Adipose tissue (tissue), 3 donors: ENCODE measurements around the gene SEMA6C. TPM values are rescaled to one million over a fixed set of nuclear protein-coding genes. Genes with fewer than 3 reads are reported as not detected.

Experiments
- H3K27ac ChIP-seq: one replicate; pipeline ENCODE4 v1.5.1; 2013; ENCODE audit warnings: low read depth, low read length
- WGBS, 3 donors: extraction: QIAGEN DNeasy Blood & Tissue Kit; methylation state at CpG; one replicate each; pipeline ENCODE4 v1.1.7; 2013; 5-methylcytosine and 5-hydroxymethylcytosine counted together
- polyA plus RNA-seq, 3 donors: library from polyadenylated mRNA; stranded (reverse); fragments of 200-250 nt; gene quantifications; one replicate each; pipeline ENCODE4 v1.2.3, GENCODE V29; 2013
- donor health status: healthy with polysubstance abuse.
- donor health status: Bipolar disorder and iron deficiency.
- donor health status: healthy.

The SEMA6C gene
- polyA plus RNA-seq, 3 donors, result 3.3 to 22.9 (median 6.7) TPM

DNA sequence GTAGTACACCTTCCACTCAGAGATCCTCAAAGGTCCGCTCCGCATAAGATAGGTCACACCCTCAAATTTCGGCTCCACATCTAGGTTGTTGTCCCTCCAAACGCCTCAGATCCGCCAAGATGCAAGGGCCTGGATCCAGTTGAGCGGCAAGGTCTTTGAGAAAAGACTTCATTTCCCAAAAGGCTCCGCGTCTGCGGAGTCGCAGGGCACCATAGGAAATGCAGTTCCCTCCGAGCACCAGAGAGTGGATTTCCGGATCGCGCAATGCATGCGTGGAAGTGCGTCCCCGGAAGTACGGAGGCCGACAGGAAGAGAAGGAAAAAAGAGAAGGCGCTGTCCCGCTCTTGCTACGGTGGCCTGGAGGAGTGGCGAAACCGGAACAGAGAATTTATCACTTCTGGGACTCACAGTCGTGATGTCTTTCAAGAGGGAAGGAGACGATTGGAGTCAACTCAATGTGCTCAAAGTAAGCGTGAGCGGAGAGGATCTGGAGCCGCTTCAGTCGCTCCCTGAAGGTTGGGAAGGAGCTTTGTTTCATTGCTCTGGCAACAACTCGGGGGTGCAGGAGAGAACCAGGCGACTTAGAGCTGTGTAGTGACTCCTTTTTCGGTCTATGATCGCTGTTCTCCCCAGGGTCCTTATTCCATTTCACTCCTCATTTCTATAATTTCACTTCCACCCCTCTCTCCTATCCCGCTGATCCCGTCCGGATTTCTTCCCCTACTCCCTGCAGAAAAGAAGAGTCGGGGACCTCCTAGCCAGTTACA is 19.5 kb upstream of the SEMA6C start, which contains the start of the genes LYSMD1 and SCNM1:
LYSMD1 (minus strand) TSS at position 165 of the 767 bp plus-strand sequence. CDS start 644 bp downstream, outside the sequence.
SCNM1 (plus strand) TSS at position 407 of the 767 bp plus-strand sequence; CDS start at position 416, 9 bp downstream.
- peak within 1 kb of the TSS; percentile 46 for H3K27ac ChIP-seq
- 0% methylated on average over 38 of the region's 38 CpGs for WGBS, 3 donors

DNA sequence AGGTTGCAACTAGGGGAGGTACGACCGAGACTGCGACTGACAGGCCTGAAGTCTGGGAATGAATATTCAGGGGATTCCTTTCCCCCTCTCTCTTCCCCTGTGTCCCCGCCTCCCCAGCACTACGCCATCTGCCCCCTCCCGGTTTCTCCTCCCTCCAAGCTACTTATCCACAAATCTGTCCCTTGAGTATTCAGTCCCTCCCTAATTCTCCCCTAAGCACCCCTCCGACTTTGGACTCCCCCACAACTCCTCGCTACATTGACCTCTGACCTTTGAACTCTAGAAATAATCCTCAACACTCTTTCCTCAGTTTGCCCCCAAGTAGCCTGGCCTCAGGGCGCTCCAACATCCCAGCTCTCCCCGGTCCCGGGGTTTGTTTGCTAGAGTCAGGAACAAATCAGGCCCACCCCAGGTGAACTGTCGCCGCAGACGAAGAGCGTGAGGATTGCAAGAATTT is 18.9 kb upstream of the SEMA6C start:
- H3K27ac ChIP-seq, result peak overlapping the region; percentile 46
- WGBS, 3 donors, result 3 to 14% (median 12%) methylated on average over 14 to 15 of the region's 15 CpGs

DNA sequence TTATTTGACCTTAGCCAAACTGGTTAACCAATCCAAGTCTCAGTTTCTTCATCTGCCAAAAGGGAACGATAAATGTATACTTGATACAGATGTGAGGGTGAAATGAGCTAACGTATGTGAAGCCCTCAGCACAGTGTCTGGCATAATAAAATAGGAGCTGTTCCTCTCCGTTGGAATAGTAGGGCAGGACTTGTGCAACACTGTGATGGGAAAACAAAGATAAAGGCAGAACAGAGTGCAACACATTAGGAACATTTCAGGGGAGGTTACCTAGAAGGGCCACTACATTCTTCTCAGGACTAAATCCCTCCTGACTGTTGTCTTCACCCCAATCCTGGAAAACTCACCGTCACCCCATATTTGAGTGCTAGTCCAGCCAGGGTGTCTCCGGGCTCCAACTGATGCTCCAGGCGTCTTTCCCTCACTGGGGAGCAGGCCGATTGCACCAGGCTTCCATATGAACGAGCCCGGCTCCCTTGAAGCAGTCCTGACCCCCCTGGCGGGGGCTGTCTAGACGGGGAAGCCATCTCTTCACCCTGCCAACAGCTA is 18.4 kb upstream of the SEMA6C start:
- WGBS, 3 donors, result 13 to 34% (median 28%) methylated on average over 11 of the region's 11 CpGs

DNA sequence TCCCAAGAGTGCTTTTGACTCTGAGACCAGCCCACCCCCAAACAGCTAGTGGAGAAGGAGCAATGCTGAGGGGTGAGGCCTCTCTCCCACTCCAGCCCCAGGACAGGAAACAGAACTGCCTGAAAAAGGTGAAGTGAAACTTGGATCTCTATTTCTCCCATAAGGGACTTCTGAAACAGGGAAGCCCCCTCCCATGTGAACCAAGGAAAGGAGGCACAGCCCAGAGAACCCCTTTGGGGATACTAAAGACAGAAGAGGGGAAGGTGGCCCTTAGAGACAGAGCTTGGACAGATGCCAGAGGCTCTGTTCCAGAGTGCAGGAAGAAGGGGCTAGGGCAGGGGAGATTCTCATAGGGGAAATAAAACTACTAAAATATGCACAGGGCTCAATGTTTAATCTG is 12.9 kb upstream of the SEMA6C start:
- H3K27ac ChIP-seq, result no peak overlapping the region

More for the DNA sequence above, 18.4 kb upstream of the SEMA6C start:
- no peak overlapping the region for H3K27ac ChIP-seq

DNA sequence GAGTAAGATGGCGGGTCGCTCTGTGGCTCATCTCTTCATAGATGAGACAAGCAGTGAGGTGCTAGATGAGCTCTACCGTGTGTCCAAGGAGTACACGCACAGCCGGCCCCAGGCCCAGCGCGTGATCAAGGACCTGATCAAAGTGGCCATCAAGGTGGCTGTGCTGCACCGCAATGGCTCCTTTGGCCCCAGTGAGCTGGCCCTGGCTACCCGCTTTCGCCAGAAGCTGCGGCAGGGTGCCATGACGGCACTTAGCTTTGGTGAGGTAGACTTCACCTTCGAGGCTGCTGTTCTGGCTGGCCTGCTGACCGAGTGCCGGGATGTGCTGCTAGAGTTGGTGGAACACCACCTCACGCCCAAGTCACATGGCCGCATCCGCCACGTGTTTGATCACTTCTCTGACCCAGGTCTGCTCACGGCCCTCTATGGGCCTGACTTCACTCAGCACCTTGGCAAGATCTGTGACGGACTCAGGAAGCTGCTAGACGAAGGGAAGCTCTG is 12.4 kb upstream of the SEMA6C start:
- WGBS, 3 donors, result 81 to 87% (median 85%) methylated on average over 22 of the region's 22 CpGs
- H3K27ac ChIP-seq, result no peak overlapping the region

DNA sequence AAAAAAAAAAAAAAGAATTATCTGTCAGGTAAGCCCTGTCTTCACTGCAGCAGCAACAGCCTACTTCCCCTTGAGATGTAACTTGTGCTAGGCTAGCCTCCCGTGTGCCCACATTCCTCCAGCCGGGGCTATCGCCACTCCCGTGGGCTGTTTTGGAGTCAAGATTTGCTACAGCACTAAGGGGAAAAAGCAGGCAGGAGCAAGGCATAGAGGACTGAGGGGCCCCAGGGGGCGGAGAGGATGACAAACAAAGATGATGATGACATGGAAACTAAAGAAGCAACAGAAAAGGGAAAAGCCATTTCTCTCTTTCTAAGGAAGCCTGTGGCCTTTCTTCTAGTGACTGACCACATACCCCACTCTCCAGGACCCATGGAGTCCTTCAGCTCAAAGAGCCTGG is 11.9 kb upstream of the SEMA6C start:
- WGBS, 3 donors, result 54 to 85% (median 71%) methylated on average over 5 of the region's 5 CpGs
- no peak overlapping the region for H3K27ac ChIP-seq

DNA sequence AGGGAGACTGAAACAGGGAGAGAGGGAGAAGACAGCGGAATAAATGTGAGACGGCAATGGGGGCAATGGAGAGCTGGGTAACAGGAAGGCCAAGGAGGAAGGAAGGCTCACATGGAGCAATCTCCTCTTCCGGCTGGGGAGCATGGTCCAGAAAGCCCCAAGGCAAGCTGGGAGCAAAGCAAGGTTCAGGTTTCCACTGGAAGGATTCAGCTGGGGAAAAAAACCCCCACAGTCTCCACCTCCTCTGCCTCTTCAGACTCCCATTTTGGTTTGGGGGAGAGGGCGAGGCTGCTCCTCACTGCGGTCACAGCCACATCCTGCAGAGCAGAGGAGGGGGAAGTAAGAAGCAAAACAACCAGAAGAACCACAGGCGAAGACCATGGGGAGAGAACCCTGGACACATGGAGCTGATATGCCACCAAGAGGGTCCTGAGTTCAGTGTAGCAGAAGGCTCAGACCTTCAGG is 10.7 kb upstream of the SEMA6C start:
- WGBS, 3 donors, result 51 to 78% (median 53%) methylated on average over 6 of the region's 6 CpGs
- H3K27ac ChIP-seq, result peak overlapping the region; percentile 60

DNA sequence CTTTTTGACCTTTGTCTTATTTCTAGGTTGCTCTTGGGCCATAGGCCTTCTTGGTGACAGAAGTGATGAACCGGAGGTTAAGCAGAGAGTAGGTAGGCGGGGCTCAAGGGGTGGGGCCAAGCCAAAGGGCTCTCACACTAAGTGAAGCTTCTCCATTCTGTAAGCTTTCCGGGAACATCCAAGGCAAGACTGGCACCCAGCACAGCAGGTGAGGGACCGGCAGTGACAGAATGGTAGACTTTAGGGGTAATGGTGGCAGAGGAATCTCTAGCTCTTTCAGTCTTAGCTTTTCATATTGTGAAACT is 10.0 kb upstream of the SEMA6C start, which contains the start of gene TNFAIP8L2:
TNFAIP8L2 (plus strand) TSS at position 135 of the 305 bp plus-strand sequence. CDS start 2,049 bp downstream, outside the sequence.
- H3K27ac ChIP-seq, result peak within 1 kb of the TSS; percentile 60
- 37 to 68% (median 40%) methylated on average over 4 of the region's 4 CpGs for WGBS, 3 donors

DNA sequence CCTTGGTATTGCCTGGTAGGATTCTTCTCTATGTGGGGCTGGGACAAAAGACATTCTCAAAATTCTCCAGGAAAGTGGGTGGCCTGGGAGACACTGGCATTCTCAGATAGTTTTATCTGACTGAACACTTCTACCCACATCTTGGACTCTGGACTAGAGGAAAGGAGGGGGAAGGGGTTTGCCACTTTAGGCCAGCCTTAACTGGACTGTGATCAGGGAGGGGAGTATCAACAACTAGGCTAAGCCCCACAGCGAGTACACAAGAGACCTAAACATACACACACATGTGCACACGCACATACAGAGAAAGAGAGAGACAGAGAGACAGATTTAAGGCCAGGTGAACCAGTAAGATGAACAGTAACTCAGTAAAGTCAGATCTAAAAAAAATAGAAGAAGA is 1.2 kb upstream of the SEMA6C start:
- WGBS, 3 donors, result 94 to 98% (median 98%) methylated on average over 2 of the region's 2 CpGs
- no peak overlapping the region for H3K27ac ChIP-seq

DNA sequence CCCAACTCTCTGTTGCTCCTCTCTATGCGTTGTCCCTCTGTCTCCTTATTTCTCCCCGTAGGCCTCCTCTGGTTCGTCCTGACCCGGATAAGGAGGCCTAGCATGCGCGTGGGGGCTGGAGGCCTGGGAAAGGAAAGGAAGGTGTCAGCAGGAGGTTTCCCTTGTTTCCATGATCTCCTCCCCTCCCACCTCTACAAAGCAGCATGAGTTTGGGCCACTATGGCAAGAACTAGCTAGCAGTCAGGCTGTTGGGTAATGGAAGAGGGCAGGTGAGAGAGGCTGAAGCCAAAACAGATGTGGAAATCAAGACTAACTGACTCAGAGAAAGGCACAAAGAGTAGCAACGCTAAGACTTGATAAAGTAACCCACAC is 687 bp upstream of the SEMA6C start:
- WGBS, 3 donors, result 5 to 23% (median 13%) methylated on average over 7 of the region's 7 CpGs

DNA sequence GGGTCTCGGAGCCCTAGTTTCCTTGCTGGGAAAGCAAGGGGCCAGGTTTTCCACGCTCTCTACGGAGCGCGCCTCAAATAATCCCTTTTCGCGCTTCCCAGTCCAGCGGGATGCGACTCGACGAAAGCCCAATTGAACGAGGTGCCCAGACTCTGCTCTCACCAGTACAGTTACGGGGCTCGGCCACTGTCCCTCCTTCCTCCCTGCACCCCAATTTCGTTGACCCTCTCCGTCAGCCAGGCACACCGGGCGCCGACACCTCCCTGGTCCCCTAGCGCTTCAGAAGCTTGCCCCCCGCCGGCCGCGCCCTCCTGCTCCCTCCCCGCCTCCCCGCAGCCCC is 389 bp downstream of the SEMA6C start:
- WGBS, 3 donors, result 1 to 3% (median 2%) methylated on average over 26 of the region's 26 CpGs
- no peak overlapping the region for H3K27ac ChIP-seq

More for the DNA sequence above, 687 bp upstream of the SEMA6C start:
- H3K27ac ChIP-seq, result no peak overlapping the region

DNA sequence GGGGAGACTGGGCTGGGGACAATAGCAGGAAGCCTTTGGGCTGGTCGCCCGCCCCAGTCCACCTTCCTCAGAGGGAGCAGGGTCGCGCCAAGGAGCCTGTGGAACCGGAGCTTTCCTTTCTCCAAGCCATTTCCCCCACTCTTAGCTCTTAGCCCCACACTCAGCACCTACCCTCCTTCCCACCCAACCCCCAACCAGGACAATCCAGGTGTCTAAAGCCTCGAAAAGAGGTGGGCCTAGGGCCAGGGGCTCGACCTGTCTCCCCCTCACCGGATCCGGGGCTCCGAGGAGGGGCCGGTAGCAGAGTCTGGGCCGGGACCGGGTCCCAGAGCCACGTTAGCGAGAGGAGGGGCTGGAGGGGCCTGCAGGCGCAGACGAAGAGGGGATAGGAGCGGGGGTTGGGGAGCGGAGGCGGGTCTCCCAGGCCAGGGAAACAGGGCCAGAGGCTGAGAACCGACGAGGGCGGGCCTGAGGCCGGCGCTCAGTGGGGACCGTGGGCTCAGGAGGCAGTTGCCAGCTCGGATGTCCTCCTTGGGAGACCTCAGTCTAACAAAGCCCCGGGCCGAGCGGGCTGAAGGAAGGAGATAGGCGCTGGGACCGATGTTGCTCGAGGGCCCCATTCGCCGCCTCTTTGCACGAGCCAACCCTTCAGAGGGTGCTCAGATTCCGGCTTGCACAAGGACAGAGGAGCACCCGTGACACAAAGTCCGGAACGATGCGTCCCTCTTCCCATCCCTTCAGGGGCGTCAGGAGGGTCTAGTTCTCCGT is 943 bp downstream of the SEMA6C start:
- WGBS, 3 donors, result 16 to 28% (median 16%) methylated on average over 36 to 43 of the region's 43 CpGs
- H3K27ac ChIP-seq, result no peak overlapping the region

DNA sequence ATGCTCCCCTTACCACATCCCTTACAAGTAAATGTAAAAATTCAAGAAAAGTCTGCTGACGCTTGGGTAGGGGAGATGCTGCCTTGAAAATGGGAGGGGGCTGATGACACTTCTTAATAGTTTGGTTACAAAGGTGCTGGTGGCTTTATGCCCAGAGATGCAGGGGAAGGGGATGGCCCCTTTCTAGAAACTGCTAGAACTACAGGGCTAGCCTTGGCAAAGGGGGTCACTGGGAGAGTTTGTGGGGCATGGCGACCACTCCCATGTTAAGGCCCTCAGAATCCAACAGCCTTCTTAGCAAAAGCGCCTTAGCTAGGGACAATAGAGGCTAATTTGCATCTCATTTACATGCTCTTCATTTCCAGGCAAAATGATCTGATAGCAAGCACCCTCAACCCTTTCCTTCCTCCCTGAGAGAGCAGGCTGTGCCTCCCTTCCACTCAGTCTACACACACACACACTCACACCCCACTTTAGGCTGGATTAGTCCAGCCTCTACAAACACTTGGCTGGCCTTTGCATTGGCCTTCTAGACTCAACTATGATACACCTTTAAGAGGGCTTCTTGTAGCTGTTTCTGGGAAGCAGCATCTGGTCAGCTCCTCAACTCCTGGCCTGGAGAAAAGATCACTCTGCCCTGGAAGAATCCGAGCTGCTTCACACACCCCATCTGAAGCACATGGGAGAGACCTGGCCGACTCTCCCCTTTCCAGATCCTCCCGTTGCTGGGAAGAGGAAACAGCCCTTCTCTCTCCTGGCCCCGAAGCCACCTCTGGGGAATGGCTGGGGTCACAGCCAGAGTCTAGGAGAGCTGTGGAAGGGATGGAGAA is 1.7 kb downstream of the SEMA6C start:
- 46 to 67% (median 54%) methylated on average over 7 of the region's 7 CpGs for WGBS, 3 donors
- H3K27ac ChIP-seq, result no peak overlapping the region

DNA sequence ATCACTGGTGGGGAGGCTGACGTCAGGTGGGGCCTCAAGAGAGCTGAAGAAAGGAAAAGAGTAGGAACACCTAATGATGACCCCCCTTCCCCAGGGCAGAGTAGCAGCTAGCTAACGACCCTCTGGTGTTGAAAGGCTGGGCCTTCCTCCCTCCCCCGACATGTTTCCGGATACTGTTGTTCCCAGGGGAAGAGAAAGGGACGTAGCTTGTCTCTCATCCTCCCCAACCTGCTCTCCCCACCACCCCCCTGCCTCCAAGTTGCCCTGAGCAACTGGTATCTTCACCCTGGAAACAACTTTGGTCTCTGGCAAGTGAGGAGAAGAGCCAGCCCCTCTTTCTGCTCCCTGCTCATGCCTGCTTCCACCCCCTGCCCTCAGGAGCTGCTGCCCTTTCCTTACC is 2.4 kb downstream of the SEMA6C start:
- H3K27ac ChIP-seq, result no peak overlapping the region
- 56 to 84% (median 58%) methylated on average over 4 to 5 of the region's 5 CpGs for WGBS, 3 donors

DNA sequence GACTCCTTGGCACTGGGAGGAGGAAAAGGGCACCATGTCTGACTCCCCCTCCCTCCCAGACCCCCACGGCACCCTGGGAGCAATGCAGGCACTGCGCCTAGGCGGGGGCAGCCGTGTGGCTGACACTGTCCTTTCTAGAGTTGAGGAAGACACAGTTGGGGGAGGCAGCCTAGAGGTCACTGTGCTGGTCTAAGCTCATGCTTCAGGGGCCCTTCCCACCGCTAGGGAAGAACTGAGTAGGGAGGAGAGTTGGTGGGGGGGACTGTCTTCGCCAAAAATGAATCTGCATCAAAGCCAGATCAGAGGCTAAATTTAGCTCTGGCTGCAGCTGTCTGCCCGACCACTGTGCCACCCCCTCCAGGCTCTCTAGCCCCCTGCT is 3.4 kb downstream of the SEMA6C start:
- H3K27ac ChIP-seq, result no peak overlapping the region
- WGBS, 3 donors, result 61 to 80% (median 78%) methylated on average over 7 of the region's 7 CpGs

DNA sequence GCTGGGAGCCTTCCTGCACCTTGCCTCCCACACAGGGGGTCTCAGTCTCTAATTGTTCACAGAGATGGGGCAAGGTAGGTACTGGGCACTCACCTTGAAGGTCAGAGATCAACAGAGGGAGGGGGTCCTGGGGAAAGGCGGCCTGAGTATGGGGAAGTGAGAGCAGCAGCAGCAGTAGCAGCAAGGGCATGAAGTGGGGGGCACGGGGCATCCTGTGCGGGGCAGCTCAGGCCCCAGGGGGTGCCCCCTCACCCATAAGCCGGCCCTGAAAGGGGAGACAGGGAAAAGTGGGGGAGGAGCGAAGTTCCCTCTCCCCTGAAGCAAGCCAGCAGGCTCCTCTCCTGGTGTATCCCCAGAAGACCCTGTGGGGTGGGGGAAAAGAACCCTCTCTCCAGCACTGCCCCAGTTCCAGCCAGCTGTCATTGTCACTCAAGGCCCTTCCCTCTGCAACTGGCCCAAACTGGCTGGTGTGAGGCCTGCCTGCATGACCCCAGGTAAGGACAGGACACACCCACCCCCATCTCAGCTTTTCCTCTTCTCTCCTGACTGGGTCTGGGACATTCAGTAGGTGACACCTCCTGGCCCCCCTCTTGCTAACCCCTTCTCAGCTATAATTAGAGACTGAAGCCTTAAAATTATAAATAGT is 3.9 kb downstream of the SEMA6C start:
- 70 to 96% (median 78%) methylated on average over 4 to 5 of the region's 5 CpGs for whole genome bisulfite sequencing, 3 donors

DNA sequence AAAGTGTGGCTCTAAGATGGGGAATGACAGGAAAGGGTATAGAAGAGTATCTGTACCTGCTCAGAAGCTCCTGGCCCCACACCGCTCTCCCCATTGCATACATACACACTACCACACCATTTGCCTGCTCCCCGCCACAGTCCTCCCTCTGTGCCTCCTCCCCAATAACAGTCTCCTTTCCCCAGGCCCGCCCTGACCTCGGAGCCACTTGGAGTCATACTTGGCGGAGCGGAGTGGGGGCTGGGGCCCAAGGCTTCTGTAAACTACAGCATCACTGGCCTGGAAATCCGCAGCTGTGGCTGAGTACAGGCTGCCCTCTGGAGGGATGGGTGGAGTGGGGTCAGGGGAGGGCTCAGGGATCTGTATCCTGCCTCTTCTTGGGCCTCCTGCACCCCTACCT is 8.6 kb downstream of the SEMA6C start:
- WGBS, 3 donors, result 92% methylated on average over 7 of the region's 7 CpGs
- H3K27ac ChIP-seq, result no peak overlapping the region

More for the DNA sequence above, 3.9 kb downstream of the SEMA6C start:
- no peak overlapping the region for H3K27ac ChIP-seq
